NCI-H187 (cell line): ENCODE measurements around the gene ASB2.

ENCODE experiments used
- DNase-seq, 2 experiments: peaks; one replicate each; lab custom pipeline; 2025; lab: John Stamatoyannopoulos, UW

The ASB2 gene

DNA sequence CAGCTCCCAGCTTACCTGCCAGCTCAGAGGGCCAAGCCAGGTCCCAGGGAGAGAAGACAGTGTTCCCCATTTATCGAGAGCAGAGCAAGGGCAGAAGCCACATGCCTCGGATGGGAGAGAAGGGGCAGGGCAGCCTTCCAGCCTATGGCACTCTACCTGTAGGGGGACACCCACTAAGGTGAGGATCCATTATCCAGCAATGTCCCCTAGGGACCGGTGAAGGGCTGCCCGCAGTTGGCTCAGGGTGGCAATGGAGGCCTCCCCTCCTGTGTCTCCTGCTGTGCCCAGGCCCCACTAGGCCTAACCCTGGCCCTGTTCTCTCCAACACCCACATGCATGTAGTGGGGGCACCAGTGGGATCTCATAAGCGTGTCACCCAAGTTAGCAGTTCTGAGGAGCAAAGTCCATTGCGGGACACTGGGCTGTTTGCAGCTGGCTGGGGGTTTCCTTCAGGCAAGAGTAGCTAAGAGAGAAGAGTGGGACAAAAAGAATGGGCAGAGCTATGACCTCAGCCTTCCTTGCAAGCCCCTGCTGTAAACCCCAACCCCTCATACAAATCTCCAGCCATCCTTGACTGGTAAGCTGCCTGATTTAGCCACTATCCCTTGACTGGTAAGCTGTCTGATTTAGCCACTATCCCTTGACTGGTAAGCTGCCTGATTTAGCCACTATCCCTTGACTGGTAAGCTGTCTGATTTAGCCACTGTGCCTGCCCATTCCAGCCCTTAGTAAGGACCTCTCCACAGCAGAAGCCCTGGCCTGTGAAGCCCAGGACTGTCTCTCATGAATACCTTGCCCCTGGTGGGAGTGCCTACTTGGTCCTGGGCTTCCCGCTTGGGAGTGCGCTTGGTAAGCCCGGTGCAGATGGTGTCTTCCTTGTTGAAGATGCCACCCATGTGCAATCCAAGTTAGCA is 5.2 kb upstream of the ASB2 start:
- no peak for DNase-seq

DNA sequence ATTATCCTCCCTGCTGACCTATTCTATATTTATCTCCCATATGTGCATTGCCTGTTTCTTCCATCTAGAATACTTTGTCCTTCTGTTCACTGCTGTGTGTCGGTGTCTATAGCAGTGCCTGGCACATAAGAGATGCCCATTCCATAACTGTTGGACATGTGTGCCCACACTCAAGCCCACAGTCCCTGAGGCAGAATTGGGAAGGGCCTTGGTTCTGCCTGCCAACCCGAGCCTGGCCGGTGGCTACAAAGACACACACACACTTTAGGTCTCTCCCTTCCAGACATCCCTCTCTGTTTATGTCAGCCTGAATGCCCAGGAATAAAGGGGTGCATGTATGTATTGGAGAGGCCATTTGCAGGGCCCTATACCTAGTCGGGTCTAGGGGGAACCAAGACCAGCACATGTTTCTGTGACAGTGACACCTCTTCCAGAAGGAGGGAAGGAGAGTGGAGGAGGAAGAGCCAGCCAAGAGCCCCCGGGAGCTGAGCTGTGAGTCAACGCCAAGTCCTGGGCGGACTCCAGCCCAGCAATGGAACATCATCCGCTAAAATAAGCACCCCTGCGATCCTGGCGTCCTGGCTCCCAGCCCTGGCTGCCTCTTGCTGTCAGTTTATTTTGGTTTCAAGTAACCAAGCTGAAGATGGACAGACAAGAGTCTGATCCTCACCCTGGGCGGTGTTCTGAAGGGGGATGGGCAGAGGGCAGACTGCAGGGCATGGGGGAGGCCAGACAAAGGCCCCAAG is 4.3 kb upstream of the ASB2 start:
- no peak for DNase-seq

- no peak for DNase-seq
Measured at GRCh38 chr14:93978735-93979134, 2.4 kb upstream of the ASB2 start.

DNA sequence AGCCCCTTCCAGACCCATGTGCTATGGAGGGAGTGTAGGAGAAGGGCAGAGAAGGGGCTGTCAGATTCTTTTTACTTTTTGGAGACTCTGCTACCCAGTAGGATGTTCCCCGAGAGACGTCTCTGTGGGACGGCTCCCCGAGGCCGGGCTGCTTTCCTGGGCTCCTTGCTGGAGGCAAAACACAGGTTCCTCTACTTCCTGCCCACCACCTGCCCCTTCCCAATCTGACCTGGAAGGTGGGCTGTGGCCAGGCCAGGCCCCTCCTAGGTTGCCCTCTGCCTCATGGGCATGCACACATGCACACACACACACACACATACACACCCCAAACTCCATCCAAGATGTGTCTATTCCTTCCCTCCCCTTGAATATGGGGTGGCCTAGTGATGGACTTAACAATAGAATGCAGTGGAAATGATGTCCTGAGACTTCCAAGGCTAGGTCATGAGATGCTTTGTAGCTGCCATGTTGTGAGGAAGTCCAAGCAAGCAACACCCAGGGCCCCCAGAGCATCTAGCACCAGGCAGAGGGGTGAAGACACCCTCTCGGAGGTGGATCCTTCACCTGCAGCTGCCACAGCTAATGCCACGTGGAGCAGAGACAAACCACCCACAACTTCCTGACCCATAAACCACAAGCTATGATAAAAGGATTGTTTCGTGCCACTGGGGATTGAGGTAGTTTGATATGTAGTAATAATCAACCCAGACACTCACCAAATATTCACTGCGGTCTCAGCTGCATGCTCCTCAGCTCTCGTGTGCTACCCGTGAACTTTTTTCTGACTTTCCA is 1.6 kb upstream of the ASB2 start:
- DNase-seq: no peak

DNA sequence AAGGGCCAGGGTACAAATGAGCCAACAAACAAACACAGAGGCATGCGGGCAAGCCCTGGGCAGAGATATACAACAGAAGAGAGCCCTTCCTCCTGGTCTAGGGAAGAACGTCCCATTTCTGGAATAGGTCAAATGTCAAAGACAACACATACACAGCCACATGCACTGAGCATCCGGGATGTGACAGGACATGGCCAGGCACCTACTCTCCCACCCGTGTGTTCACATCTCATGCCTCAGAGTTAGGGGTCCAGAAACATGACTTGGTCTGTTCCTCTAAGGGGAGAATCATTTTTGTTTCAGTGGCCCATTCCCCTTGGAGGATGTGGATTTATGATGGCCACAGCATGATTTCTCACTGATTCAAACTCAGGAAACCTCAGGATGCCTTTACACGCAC is 801 bp upstream of the ASB2 start:
- DNase-seq: no peak

GRCh38 chr14:93975791-93976476 is 436 bp downstream of the ASB2 start:
- DNase-seq: no peak

- DNase-seq: no peak
Measured at GRCh38 chr14:93974833-93975232, 1.5 kb downstream of the ASB2 start.

DNA sequence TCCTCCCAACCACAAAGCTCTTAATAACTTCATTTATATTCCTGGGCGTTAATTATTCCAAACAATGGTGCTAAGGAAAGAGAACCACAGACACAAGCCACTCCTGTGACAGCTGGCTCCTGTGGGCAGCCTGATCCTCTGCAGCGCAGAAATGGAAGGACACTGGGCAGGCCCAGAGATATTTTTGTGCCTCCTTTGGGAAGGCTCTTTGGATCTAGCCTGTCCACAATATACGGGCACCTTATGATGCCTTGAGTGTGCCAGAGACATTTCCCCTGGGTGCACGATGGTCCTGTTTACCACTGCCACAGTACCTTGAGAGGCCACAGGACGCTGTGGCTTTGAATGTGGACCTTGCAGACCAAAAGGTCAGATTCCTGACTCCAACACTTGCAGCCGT is 2.1 kb downstream of the ASB2 start:
- no peak for DNase-seq

DNA sequence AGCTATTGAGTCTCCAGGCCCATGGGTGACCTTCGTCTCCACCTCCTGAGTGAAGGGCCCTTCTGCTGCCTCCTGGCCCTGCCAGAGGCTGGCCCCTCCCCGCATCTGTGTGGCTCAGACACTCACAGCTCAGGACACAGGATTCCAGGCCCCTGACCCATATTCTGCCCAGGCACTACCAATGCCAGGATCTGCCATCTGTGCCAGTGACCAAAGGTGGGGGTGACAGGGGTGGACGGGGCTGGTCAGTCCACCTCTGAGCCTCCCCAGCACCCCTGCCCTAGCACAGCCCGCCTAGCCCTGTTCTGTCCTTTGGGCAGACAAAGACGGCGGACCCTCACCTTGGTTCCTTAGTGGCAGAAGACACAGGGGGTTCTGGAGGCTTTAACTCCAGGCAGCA is 2.8 kb downstream of the ASB2 start:
- no peak for DNase-seq

GRCh38 chr14:93972618-93973205 is 3.7 kb downstream of the ASB2 start:
- no peak for DNase-seq

DNA sequence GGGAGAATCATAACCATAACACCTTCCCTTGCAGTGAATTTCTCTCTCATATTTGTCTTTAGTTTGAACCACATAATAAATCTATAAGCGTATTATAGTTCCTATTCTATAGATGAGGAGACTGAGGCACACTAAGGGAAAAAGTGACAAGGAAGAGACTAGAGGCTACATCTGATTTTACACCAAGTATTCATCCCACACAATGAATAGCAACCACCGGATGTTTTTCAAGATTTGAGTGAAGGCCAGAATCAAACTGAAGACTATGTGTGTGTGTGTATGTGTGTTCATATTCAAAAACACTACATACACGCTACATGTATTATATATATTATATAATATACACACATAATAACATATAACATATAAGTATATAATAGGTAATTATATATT is 4.7 kb downstream of the ASB2 start:
- DNase-seq: no peak

GRCh38 chr14:93970965-93971634 is 5.3 kb downstream of the ASB2 start:
- no peak for DNase-seq

DNA sequence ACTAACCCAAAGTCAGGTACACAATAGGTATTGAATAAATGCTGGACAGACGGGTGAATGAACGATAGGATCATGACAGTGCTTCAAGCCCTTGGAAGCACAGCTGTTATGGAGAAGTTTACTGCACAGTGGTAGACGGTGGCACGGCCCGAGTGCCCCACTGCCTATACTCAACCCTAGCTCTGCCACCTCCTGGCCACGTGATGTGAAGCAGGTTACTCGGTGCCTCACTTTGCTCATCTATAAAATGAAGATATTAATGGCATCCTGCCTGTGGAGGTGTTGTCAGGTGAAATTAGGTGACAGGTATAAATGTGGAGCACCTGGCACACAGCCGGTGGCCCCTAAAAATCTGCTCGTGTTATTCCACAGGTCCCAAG is 5.8 kb downstream of the ASB2 start:
- no peak for DNase-seq

GRCh38 chr14:93969082-93969828 is 7.1 kb downstream of the ASB2 start:
- DNase-seq: no peak

GRCh38 chr14:93967637-93968250 is 8.6 kb downstream of the ASB2 start:
- DNase-seq: no peak

DNA sequence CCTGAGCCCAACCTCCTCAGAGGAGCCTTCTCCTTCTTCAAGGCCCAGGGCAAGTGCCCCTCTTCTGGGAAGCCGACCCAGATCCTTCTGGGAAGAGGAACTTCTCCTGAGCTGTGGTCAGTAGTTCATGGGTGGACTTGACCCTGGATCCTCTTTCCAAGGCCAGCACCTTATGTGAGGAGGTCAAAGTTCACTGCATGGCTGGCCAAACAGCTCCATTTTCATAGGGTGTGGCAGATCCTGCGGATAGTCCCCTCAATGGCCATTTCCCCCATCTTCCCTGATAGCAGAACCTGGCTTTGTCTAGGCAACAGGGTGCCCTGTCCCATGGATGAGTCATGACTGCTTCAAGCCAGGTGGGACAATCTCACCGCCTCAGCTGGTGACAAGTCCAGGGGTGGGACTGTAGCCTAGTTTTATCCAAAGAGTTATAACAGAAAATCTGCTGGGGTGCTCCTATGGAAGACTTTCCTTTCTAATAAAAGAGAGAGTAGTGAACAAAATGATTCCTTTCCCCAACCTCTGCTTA is 10.4 kb downstream of the ASB2 start:
- no peak for DNase-seq

DNA sequence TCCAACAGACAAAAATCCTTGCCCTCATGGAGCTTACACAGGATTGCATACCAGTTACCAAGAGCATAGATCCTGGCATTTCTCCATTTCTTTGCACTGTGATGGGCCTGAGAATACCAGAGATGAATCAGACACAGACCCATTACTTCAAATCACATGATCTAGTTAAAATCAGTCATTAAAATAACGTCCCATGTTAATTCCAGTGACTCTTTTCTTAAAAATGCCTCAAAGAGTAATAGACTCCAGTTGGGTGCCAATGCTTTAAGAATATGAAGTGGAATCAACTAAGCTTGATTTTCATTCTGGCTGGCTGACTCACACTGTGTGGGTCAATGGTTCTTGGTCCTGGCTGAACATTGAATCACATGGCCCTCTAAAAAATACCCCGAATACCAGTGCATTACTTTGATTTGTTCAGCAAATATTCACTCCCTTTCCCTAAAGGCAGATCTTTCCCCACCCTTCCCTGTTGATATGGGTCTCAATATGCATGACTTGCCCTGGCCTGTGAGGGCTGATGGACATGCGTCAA is 11.0 kb downstream of the ASB2 start:
- no peak for DNase-seq

DNA sequence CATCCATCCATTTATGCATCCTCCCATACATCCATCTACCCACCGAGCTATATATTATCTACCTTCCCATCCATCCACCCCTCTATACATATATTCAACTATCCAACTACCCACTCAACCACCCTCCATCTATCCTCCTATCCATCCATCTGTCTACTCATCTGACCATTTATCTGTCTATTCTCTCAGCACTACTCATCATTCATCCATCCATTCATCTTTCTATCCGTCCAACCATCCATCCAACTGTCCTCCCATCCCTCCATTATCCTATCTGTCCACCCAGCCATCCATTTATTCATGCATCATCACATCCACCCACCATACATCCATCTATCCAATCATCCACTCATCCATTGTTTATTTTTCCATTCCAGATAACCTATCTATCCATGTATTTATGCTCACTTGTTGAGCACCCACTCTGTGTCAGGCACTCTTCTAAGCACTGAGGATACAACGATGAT is 11.5 kb downstream of the ASB2 start:
- DNase-seq: no peak

DNA sequence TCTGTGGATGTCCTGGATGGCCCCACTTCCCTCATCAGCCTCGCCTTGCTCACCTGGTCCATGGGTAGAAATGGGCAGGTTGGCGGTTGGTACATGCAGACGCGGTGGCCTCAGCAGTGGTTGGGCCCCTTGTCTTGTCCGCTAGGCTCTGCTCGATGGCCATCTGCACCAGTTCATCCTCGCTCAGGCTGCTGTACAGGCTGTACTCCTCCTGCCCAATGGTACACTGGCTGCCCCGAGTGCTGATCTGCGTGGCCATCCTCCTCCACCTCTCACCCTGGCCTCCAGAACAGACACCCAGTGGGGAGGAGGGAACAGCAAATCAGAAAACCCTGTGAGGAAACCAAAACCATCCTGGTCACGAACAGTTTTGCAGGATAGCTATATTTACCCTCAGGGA is 12.1 kb downstream of the ASB2 start:
- no peak for DNase-seq
